Activated T-cell treated with anti-CD3 and anti-CD28 coated beads for 1 hour (primary cell): ENCODE measurements around the gene PCDH8.
"Not testable (repeated sequence)": the region's sequence is repeated elsewhere in the genome, so short reads cannot be mapped to it uniquely, and the experiment has no call there.

Experiments used
- DNase-seq: peaks from one replicate; pipeline ENCODE4 v3.0.0-alpha.2; 2020; ENCODE audit warnings: low read depth

PCDH8 gene

DNA sequence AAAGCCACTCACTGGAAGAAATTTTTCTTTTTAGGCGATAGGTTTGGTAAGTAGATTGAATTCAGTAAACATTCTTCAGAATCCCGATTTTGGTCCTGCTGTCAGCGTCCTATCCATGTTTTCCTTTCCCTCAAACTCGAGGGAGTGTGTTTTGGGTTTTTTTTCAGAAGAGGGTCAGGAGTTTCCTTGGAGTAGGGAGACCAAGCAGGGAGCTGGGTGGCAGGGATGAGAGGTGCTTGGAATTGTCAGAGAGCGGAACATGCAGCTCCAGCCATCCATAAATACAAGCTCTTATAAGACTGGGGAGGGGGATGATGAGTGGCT is 1.6 kb upstream of the PCDH8 start:
- no peak for DNase-seq

GRCh38 chr13:52849291-52850071 is 1.0 kb upstream of the PCDH8 start:
- DNase-seq = no peak

GRCh38 chr13:52847682-52848432 is 583 bp downstream of the PCDH8 start:
- DNase-seq = no peak

GRCh38 chr13:52847322-52847681 is 1.1 kb downstream of the PCDH8 start:
- no peak for DNase-seq

- no peak for DNase-seq
These were observed 1.7 kb downstream of the PCDH8 start for GRCh38 chr13:52846567-52847321.

- no peak for DNase-seq
These were observed 2.5 kb downstream of the PCDH8 start for GRCh38 chr13:52845766-52846566.

- DNase-seq = no peak
These were observed 3.1 kb downstream of the PCDH8 start for GRCh38 chr13:52845334-52845761.

- DNase-seq = no peak
These were observed 3.6 kb downstream of the PCDH8 start for GRCh38 chr13:52844836-52845235.

DNA sequence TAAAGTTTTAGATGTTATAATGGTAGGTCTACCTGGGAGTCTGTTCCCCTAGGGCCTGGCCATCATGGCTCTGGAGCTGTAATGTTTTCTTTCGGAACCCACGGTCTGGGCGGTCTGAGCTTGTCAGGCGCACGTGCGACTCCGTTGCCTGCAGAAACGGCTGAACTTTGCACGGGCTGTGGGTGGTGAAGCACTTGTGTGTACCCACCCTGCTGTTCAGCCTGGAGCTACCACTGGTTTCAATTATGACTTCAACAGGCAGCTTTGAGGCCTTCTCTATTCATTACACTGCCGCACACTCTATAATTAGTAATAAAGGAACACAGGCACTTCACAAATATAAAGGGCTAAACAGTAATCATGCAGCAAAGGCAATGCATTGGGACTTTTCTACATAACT is 6.0 kb downstream of the PCDH8 start:
- DNase-seq = no peak

- DNase-seq = no peak
These were observed 8.4 kb downstream of the PCDH8 start for GRCh38 chr13:52840066-52840465.

GRCh38 chr13:52838433-52839107 is 9.9 kb downstream of the PCDH8 start:
- no peak for DNase-seq

DNA sequence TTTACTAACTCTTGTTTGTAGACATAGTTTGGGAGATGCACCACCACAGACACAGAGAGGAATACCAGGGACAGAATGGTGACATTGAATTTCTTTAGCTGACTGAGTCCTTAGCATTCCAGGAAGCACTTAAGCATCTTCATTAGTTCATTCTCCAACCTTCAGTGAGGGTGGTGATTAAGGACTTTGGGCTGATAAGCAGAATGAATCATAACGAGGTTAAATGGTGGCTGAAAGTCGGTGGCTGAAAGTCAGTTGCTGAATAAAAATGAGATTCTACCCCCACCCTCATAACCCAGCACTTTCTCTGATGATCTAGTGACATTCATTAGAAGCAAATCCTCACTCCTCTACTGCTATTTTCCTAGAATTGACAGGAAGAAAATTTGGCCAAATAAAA is 10.6 kb downstream of the PCDH8 start:
- no peak for DNase-seq

DNA sequence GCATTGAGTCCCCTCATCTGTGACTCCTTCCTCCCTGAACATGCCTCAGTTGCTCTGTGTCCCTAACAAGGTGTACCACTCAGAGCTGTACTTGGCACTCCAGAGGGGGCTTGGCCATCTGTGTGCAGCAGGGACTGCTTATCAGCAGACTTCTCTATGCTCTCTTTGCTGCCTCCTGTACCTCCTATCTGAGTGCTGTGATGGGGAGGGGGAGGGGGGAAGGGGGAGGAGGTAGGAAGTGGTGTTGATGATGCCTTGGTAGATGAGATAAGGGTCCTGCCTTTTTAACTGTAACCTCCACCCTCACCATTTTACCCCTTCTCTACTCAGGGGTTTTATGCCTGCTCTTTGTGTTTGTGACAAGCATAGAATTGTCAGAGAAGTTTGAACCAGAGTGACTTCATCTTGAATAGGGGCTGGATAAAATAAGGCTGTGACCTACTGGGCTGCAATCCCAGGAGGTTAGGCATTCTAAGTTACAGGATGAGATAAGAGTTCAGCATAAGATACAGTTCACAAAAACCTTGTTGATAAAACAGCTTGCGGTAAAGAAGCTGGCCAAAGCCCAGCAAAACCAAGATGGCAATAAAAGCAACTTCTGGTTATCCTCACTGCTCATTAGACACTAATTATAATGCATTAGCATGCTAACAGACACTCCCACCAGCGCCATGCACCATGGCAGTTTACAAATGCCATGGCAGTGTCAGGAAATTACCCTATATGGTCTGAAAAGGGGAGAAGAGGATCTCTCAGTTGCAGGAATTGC is 13.2 kb downstream of the PCDH8 start:
- no peak for DNase-seq

DNA sequence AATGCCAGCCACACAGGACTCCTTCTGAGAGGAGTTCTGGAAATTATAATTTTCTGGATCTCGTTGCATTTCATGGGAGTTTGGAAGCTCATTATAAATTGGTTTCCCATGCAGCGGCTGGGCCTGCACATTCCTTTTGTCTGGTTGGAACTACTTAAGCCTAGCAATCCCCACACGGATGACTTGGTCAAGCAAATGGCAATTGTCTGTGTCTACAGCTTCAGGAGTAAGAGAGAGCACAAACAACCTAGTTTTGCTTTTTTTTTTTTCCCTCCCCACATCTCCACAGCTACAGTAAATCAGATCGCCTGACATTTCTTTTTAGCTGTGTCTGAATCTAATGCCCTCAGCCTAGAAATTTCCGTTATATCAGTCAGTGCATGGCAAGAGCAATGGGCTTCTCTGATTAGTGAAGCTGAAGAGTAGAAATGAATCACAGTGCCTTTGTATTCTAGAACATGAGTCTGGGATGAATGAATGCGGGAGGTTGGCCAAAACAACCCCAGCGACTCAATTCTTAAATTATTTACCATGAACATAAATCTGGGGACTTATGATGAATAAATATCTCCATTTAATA is 15.1 kb downstream of the PCDH8 start:
- no peak for DNase-seq

- DNase-seq = no peak
These were observed 16.1 kb downstream of the PCDH8 start for GRCh38 chr13:52832313-52832712.

DNA sequence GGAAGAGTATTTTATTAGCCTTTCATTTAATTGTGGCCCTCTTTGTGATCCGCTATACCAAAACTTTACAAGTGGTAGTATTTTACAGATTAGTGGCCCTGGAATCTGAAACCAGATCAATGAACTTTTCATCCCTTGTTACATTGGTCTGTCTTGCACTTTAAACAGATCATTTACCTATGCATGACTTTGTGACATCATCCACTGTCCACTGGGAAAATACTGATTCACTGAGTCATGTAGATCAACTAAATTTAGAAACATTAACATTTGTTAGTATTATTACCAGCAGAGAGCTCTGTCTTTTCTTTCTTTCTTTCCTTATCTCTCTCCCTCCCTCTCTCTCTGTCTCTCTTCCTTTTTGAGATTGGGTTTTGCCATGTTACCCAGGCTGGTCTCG is 17.5 kb downstream of the PCDH8 start:
- no peak for DNase-seq

GRCh38 chr13:52827839-52828238 is 20.6 kb downstream of the PCDH8 start:
- DNase-seq = no peak

GRCh38 chr13:52817886-52818285 is 30.6 kb downstream of the PCDH8 start:
- DNase-seq = not testable (repeated sequence)

GRCh38 chr13:52815330-52815729 is 33.1 kb downstream of the PCDH8 start:
- no peak for DNase-seq

GRCh38 chr13:52812941-52813340 is 35.5 kb downstream of the PCDH8 start:
- DNase-seq = no peak
